ENCODE data around the gene NOS3. TPM values are rescaled to one million over a fixed set of nuclear protein-coding genes. Genes with fewer than 3 reads are reported as not detected.
A peak's percentile ranks its signal among the peaks of the same experiment; 100 is the strongest.
"Not testable (repeated sequence)": the region's sequence is repeated elsewhere in the genome, so short reads cannot be mapped to it uniquely, and the experiment has no call there.

NOS3 gene
- total RNA-seq, 2 donors from 2014 or later, result 4.0 to 4.2 TPM

DNA sequence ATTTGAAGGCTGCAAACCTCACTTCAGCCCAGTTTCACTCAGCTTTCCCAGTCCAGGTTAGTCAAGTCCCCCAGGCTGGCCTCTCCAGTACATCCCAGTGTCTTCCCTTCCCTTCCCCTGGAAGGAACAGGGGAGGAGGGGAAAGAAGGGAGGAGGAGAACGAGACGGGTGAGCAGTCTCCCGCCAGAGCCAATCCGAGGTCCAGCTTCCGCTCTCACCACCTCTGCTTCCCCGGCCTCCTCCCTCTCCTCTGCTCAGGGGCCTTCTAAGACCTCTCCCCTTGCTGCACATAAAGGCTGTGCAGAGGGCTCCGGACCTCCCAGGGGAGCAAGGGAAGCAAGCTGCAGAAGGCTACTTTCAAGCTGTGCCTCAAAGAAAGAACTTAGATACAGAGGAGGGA is 29.4 kb downstream of the NOS3 start:
- Histone ChIP-seq H3K9ac (ENCODE audit: low read depth in 2 of 2, low read length in 2 of 2) (no peak overlapping the region), H3K27me3 (peaks cover 19% of the 10 kb centered on the region), H3K4me1 (no peaks in the 10 kb centered on the region), H3K9me3 (no peaks in the 10 kb centered on the region), H3K36me3 (no peaks in the 10 kb centered on the region), H3K4me3 (no peak overlapping the region), H3K27ac (no peak overlapping the region)
- TF ChIP-seq, protein P1, sequence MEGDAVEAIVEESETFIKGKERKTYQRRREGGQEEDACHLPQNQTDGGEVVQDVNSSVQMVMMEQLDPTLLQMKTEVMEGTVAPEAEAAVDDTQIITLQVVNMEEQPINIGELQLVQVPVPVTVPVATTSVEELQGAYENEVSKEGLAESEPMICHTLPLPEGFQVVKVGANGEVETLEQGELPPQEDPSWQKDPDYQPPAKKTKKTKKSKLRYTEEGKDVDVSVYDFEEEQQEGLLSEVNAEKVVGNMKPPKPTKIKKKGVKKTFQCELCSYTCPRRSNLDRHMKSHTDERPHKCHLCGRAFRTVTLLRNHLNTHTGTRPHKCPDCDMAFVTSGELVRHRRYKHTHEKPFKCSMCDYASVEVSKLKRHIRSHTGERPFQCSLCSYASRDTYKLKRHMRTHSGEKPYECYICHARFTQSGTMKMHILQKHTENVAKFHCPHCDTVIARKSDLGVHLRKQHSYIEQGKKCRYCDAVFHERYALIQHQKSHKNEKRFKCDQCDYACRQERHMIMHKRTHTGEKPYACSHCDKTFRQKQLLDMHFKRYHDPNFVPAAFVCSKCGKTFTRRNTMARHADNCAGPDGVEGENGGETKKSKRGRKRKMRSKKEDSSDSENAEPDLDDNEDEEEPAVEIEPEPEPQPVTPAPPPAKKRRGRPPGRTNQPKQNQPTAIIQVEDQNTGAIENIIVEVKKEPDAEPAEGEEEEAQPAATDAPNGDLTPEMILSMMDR (IDR thresholded peaks at IDR 0.05), result no peak
- intact Hi-C loops (cut with DNase I), result no loop called here
- no peak for DNase-seq

DNA sequence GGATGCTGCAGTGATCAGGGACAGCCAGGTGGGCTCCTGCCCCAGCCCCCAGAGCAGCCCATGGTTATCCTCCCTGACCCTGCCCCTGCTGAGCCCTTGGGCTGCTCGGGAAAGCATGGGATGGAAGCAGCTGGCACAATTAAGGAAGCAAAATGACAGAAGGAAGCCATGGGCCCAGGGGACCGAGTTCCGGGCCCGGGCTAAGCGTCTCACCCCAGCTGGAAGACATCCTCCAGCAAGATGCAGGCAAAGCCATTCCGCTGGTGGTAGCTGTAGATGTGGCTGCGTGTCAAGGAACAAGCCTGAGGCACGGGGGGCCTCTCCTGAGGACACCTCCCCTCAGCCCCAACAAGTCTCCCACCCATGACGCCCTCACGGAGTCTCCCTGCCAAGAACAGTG is 32.4 kb downstream of the NOS3 start:
- TF ChIP-seq, protein P1 (IDR thresholded peaks at IDR 0.05), result no peak
- intact Hi-C loops (cut with DNase I), result no loop called here
- no peaks in the 10 kb centered on the region for H3K36me3 ChIP-seq
- no peaks in the 10 kb centered on the region for H3K4me1 ChIP-seq
- H3K27me3 ChIP-seq, result peaks cover 19% of the 10 kb centered on the region
- no peak for DNase-seq
- H3K4me3 ChIP-seq, result no peak overlapping the region
- H3K27ac ChIP-seq, result no peak overlapping the region
- H3K9me3 ChIP-seq, result no peaks in the 10 kb centered on the region
- H3K9ac ChIP-seq (ENCODE audit: low read depth in 2 of 2, low read length in 2 of 2), result no peak overlapping the region

DNA sequence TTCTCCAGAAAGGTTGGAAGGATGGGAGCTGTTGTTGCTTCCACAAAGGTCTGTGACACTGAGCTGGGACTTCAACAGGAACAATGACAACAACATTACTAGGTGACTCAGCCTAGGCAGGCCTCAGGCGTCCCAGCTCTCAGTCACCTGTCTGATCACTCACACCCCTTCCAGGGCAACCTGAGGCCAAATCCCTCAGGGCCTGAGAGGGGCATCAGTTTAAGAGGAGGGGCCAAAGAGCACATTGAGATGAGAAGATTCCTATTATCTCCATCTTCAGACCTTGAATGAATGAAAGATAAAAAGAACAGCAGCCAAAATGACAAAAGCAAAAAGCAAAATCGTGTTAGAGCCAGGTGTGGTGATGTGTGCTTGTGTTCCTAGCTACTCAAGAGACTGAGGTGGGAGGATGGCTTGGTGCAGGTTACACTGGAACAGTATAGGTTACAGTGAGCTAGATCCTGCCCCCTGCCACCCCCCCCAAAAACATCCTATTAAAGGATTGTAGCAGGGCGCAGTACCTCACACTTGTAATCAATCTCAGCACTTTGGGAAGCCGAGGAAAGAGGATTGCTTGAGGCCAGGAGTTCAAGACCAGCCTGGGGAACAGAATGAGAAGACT is 33.7 kb downstream of the NOS3 start, which contains the start of gene ATG9B:
TSS of gene ATG9B (minus strand) at position 60 of the 622 bp plus-strand sequence. CDS start 71 bp downstream, outside the sequence.
- no peak within 1 kb of the TSS for H3K27ac ChIP-seq
- DNase-seq, result no peak
- H3K4me3 ChIP-seq, result no peak within 1 kb of the TSS
- H3K36me3 ChIP-seq, result no peaks in the 10 kb centered on the region
- intact Hi-C loops (cut with DNase I), result no loop called here
- no peaks in the 10 kb centered on the region for H3K9me3 ChIP-seq
- H3K27me3 ChIP-seq, result peaks cover 6% of the 10 kb centered on the region
- TF ChIP-seq, protein P1 (IDR thresholded peaks at IDR 0.05), result no peak
- no peak within 1 kb of the TSS for H3K9ac ChIP-seq (ENCODE audit: low read depth in 2 of 2, low read length in 2 of 2)
- no peaks in the 10 kb centered on the region for H3K4me1 ChIP-seq

DNA sequence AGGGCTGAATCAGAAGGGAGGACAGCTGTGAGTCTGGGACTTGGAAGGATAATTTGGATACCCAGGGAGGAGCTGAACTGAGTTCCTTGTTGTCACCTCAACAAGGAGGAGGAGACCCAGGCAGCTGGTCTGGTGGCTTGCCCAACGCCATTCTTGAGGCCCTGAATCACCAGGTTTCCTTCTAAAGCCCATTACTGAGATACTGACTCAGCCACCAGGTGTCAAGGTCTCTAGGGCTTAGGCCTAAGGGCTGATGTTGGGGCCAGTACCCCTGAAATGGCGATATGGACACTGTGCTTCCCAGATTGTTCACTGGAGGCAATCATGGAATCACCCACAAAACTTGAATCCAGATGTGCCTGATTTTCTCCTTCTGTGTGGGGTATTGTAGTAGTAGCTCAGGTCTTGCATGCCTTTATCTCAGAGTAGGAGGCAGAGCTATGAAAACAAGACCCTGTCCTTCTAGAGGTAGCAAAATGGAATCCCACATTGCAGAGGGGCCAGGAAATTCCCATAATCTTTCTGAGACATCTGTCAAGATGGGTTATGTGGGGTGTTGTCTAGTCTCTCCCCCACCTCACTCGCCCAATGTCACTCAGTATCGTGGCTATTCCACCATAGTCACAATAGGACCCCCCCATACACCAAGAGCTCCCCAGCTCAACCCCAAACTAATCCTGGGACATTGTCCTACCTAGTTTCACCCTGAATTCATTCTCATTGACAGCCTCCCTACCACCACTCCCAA is 35.3 kb downstream of the NOS3 start:
- Histone ChIP-seq H3K36me3 (no peaks in the 10 kb centered on the region), H3K4me3 (no peak overlapping the region), H3K9me3 (no peaks in the 10 kb centered on the region), H3K9ac (ENCODE audit: low read depth in 2 of 2, low read length in 2 of 2) (no peak overlapping the region), H3K4me1 (no peaks in the 10 kb centered on the region), H3K27ac (no peak overlapping the region), H3K27me3 (no peaks in the 10 kb centered on the region)
- TF ChIP-seq, protein P1 (IDR thresholded peaks at IDR 0.05), result no peak
- intact Hi-C loops (cut with DNase I), result no loop called here
- no peak for DNase-seq

DNA sequence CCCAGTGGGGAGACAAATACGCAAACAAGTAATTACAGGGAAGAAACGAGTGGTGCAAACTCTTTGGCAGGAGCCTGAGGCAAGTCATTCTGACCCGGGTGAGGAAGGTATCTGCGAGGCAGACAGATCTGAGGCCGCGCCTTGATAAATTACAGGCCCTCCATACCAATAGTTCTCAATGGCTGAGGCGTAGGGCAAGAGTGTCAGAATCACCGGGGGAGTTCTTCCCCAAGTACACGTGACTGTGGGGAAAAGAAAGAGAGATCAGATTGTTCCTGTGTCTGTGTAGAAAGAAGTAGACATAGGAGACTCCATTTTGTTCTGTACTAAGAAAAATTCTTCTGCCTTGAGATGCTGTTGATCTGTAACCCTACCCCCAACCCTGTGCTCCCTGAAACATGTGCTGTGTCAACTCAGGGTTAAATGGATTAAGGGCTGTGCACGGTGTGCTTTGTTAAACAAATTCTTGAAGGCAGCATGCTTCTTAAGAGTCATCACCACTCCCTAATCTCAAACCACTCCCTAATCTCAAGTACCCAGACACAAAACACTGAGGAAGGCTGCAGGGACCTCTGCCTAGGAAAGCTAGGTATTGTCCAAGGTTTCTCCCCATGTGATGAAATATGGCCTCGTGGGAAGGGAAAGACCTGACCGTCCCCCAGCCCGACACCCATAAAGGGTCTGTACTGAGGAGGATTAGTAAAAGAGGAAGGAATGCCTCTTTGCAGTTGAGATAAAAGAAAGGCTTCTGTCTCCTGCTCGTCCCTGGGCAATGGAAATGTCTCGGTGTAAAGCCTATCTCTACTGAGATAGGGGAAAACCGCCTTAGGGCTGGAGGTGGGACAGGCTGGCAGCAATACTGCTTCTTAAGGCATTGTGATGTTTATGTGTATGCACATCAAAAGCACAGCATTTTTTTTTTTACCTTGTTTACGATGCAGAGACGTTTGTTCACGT is 36.2 kb downstream of the NOS3 start:
- H3K9ac ChIP-seq (ENCODE audit: low read depth in 2 of 2, low read length in 2 of 2); H3K4me3 ChIP-seq; DNase-seq; H3K4me1 ChIP-seq; H3K27me3 ChIP-seq; H3K36me3 ChIP-seq; H3K27ac ChIP-seq; H3K9me3 ChIP-seq; intact Hi-C loops (cut with DNase I): not testable (repeated sequence)

DNA sequence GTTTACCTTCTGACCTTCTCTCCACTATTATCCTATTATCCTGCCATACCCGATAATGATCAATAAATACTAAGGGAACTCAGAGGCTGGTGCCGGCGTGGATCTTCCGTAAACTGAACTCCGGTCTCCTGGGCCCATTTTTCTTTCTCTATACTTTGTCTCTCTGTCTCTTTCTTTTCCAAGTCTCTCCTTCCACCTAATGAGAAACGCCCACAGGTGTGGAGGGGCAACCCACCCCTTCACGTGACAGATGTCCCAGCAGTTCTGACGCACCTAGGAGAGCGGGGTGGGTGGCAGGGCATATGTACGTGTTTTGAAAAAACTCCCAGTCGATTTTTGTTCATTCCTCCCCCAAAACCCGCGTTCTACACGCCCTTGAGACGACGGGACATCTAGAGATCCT is 36.9 kb downstream of the NOS3 start:
- H3K27me3 ChIP-seq; DNase-seq; H3K36me3 ChIP-seq; H3K4me1 ChIP-seq; intact Hi-C loops (cut with DNase I); H3K9me3 ChIP-seq: not testable (repeated sequence)
- Histone ChIP-seq H3K9ac (ENCODE audit: low read depth in 2 of 2, low read length in 2 of 2) (peak overlapping the region in 1 of 2 donors; percentile 37), H3K4me3 (peak overlapping the region; percentile 86), H3K27ac (peak overlapping the region; percentile 57)

All from colonic mucosa (tissue), 4 donors.